Measurements from ENCODE around the gene TJP2. TPM values are rescaled to one million over a fixed set of nuclear protein-coding genes. Genes with fewer than 3 reads are reported as not detected.

Gene TJP2
- total RNA-seq, 2 experiments from 2014 or later: 16.9 to 17.6 TPM

DNA sequence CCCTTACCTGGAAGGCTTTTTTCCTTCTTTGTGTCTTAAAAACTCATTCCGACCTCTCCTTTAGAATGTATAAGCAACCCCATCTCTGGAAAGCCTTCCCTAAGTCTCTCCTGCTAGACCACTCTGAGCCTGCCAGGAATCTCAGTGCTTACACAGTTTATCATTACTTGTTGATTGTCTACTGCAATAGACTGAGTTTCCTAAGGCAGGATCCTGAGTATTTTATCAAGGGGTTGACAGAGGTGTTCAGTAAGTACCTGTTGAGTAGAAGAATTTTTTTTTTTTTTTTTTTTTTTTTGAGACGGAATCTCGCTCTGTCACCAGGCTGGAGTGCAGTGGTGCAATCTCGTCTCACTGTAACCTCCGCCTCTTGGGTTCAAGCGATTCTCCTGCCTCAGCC is 2.6 kb upstream of the TJP2 start:
- Mint-ChIP-seq H3K9me3 (ENCODE audit: low read depth) (no peaks in the 10 kb centered on the region), H3K4me3 (no peak overlapping the region), H3K36me3 (no peaks in the 10 kb centered on the region), H3K27ac (no peak overlapping the region), H3K4me1 (peaks cover 45% of the 10 kb centered on the region), H3K27me3 (peaks cover 32% of the 10 kb centered on the region)
- ATAC-seq (no peak), DNase-seq (no peak)
- CTCF ChIA-PET: no interaction called here

DNA sequence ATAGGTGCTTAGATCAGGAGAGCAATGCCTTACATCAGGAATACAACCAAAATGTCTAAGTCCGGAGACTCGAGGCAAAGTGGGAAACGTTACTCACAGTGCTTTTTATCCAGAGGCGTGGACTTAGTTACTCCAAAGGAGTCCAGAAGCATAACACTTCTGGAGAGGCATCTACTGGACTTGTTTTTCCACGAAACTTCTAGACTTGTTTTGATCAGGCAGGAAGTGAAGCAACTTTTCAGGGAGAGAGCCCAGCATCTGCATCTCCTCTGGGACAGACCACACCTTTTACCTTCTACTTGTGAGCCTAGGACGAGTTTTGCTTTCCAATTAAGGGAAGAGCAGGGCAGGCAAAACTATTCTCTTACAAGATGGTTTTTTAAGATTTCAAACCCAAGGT is 1.2 kb upstream of the TJP2 start:
- H3K27me3 Mint-ChIP-seq: peaks cover 32% of the 10 kb centered on the region
- ATAC-seq: no peak
- H3K4me1 Mint-ChIP-seq: peaks cover 54% of the 10 kb centered on the region
- H3K36me3 Mint-ChIP-seq: peaks cover 2% of the 10 kb centered on the region
- no peaks in the 10 kb centered on the region for H3K9me3 Mint-ChIP-seq (ENCODE audit: low read depth)
- no peak for DNase-seq
- no peak overlapping the region for H3K27ac Mint-ChIP-seq
- CTCF ChIA-PET: no interaction called here
- peak overlapping the region; percentile 79 for H3K4me3 Mint-ChIP-seq

DNA sequence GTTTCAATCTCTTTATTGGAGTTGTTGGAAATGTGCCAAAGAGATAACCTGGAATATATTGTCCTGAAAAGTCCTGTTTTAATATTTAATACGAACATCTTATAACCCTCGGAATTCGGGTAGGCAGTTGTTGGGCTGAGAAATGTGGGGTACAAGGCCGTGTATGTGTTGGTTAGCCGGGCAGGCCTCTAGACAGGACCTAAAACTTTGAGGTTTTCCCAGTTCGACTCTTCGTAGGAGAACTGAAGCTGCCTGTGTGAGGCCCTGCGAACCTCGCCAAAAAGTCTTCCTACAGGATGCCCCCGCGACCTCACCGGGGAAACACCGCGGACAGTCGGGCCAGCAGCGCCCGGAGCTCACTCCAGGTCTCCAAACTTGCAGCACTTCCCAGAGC is 583 bp upstream of the TJP2 start:
- CTCF ChIA-PET: interaction anchor here (2.4 to 2.5 kb wide), 2 partner anchors 19 to 120 kb away, joined by 5 read pairs; no protein-coding TSS in a partner anchor
- H3K4me1 Mint-ChIP-seq: peaks cover 57% of the 10 kb centered on the region
- no peak for DNase-seq
- ATAC-seq: no peak
- H3K36me3 Mint-ChIP-seq: peaks cover 2% of the 10 kb centered on the region
- H3K27ac Mint-ChIP-seq: peak overlapping the region; percentile 42
- peaks cover 32% of the 10 kb centered on the region for H3K27me3 Mint-ChIP-seq
- no peaks in the 10 kb centered on the region for H3K9me3 Mint-ChIP-seq (ENCODE audit: low read depth)
- H3K4me3 Mint-ChIP-seq: peak overlapping the region; percentile 79

DNA sequence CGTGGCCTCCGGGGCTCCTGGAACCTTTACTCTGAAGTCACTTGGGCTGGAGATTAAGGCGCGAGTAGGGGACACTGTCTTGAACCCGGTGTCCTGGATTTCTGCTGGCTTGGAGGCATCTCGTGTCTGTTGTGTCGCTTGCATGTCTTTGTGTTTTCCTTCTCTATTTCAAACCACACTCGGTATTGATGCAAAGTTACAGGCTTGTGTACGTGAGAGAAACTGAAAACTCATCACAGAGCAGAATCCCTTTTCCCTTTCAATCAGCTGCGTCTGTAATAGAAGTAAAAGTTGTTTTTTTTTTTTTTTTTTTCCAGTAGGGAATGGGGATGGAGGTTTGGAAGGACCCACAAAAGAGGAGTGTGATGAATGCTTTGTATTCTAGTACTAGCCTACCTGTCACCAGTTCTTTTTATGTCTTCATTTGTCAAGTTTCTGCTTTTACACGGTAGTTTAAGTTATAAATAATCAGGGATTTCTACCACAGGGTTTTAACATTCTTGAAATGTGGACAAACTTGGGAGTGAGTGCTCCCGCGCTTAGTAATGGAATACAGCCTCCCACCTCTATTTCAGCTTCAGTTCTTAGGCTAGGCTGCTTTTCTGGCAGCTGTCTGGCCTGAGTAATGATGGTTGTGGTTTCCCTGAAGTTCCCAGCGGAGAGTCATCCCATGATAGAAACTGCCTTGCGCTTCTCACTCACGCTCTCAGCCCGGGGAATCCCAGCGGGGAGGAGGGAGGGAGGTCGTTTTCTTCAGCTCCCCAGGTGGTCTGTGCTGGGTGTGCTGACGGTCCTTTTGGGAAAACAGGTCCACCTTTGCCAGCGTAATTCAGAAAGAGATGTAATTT is 763 bp downstream of the TJP2 start:
- H3K4me3 Mint-ChIP-seq: peak overlapping the region; percentile 79
- ATAC-seq: peak; percentile 47
- no peaks in the 10 kb centered on the region for H3K9me3 Mint-ChIP-seq (ENCODE audit: low read depth)
- peaks cover 2% of the 10 kb centered on the region for H3K36me3 Mint-ChIP-seq
- peak overlapping the region; percentile 41 for H3K27ac Mint-ChIP-seq
- CTCF ChIA-PET: interaction anchor here (1.1 to 2.5 kb wide), 4 partner anchors 17 to 130 kb away, joined by 3 to 5 read pairs (median 5); no protein-coding TSS in a partner anchor
- H3K4me1 Mint-ChIP-seq: peaks cover 59% of the 10 kb centered on the region
- H3K27me3 Mint-ChIP-seq: peaks cover 32% of the 10 kb centered on the region
- DNase-seq: peak; percentile 62

DNA sequence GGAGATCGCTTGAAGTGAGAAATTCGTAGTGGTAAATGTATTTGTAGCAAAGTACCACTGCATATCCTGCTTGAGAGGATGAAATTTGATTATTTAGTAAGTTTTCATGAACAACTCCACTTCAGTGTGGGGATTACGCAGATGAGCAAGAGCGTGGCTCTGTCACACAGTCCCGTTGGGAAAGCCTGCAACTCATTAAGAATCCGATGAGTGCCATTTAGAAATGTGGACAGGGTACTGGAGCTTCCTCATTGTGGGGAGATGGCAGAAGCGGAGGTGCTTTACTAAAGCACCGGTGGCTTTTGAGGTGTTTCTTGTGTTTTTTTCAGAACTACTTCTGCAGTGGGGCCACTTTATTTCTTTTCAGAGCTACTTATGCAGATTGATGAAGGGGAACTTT is 1.4 kb downstream of the TJP2 start:
- Mint-ChIP-seq H3K36me3 (peaks cover 2% of the 10 kb centered on the region), H3K4me1 (peaks cover 65% of the 10 kb centered on the region), H3K27ac (no peak overlapping the region), H3K9me3 (ENCODE audit: low read depth) (no peaks in the 10 kb centered on the region), H3K27me3 (peaks cover 32% of the 10 kb centered on the region), H3K4me3 (peak overlapping the region; percentile 79)
- ATAC-seq: no peak
- CTCF ChIA-PET: interaction anchor here (1.1 to 2.5 kb wide), 4 partner anchors 17 to 130 kb away, joined by 3 to 5 read pairs (median 5); no protein-coding TSS in a partner anchor
- DNase-seq: no peak

DNA sequence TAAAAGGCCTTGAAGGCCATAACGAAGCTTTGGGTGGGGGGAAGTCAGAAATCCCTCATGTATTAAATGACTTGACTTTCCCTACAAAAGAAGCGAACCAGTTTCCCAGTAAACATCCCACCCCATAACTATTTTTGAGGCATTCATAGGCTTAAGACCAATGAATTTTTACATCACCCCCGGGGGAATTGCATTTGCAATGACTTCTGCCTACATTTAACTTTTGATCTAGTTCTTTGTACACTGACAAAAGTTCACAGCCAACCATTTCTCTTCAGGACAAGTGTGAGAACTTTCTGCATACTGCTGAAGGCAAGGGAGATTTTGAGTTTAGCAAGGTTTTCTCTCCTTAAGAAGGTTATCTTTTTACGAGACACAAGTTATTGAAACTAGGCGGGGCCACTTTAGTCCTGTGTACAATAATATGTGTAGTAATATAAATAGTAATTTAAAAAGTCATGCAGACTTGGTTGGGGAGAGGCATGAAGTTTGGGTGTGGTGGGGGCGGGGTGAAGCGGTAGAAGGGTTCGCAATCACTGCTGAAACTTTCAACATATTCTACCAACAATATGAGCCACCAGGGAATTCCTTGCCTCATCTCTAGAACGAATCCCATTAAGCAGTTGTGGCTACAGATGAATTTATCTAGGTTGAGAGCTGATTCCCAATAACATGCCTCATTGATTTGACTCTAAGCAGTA is 2.5 kb downstream of the TJP2 start:
- Mint-ChIP-seq H3K27ac (no peak overlapping the region), H3K27me3 (peaks cover 25% of the 10 kb centered on the region), H3K4me1 (peaks cover 74% of the 10 kb centered on the region), H3K4me3 (no peak overlapping the region), H3K36me3 (peaks cover 2% of the 10 kb centered on the region), H3K9me3 (ENCODE audit: low read depth) (no peaks in the 10 kb centered on the region)
- no peak for ATAC-seq
- DNase-seq: no peak
- CTCF ChIA-PET: interaction anchor here (1.0 to 2.9 kb wide), 4 partner anchors 16 to 132 kb away, joined by 3 to 22 read pairs (median 4); no protein-coding TSS in a partner anchor

DNA sequence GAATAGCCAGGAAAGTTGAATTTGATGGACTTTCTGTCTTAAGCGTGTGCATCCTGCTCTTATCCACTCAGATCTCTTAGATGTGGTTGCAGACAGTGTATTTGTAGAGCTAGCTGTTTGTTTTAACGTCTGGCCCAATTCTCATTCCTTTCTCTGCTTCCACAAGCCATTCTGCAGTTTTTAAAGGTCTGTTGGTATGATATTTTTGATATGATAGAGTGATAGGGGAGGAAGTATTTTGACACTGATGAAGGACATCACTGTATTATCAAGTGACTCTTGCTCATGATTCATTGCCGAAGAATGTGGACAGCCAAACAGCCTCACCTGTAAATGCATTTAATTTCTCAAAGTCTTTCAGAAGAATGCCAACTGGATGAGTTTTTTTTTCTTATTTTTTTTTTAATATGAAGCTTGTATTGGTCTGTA is 4.5 kb downstream of the TJP2 start:
- H3K27me3 Mint-ChIP-seq: peaks cover 12% of the 10 kb centered on the region
- H3K9me3 Mint-ChIP-seq (ENCODE audit: low read depth): no peaks in the 10 kb centered on the region
- H3K4me3 Mint-ChIP-seq: no peak overlapping the region
- ATAC-seq: no peak
- DNase-seq: no peak
- no peak overlapping the region for H3K27ac Mint-ChIP-seq
- peaks cover 73% of the 10 kb centered on the region for H3K4me1 Mint-ChIP-seq
- CTCF ChIA-PET: interaction anchor here (1.3 to 3.0 kb wide), 4 partner anchors 9 to 159 kb away, joined by 3 to 22 read pairs (median 8); no protein-coding TSS in a partner anchor
- H3K36me3 Mint-ChIP-seq: peaks cover 4% of the 10 kb centered on the region

DNA sequence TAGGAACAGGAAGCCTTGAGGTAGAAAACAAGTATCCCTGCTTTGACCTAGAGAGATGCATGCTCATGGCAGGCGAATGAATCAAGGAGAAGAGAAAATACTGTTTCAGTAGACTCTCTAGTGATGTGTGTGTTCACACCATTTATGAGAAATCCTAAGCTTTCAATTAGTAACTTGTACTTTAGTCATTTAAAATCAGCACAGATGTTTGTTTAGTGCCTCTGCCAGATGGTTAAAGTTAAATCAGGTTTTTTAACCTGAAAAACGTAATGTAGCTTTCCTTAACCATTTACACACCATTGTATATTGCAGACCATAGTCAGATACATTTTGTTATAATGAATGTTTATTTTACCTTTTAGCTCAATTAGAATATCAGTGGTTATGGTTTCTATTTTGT is 5.0 kb downstream of the TJP2 start:
- peaks cover 72% of the 10 kb centered on the region for H3K4me1 Mint-ChIP-seq
- no peak for ATAC-seq
- CTCF ChIA-PET: interaction anchor here (0.8 to 3.0 kb wide), 5 partner anchors 10 to 160 kb away, joined by 3 to 22 read pairs (median 6); no protein-coding TSS in a partner anchor

DNA sequence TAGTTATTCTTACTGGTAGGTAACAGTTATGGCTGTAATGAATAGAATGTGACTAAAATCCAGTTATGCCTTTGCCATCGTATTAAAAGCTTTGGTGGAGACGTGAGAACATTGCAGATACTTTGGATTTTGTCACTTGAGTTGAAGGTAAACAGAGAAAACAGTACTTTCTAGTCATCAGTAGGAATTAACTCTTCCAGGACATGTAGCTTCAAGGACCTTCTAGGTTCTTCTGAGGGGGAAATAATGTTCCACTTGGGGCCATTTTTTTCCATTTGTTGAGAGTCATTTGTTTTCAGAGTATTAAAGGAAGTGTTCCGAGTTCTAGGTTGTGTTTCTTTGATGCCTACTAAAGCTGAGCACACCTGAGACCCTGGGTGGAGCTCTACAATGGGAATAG is 6.1 kb downstream of the TJP2 start:
- ATAC-seq: peak; percentile 17
- no peak overlapping the region for H3K4me3 Mint-ChIP-seq
- CTCF ChIA-PET: interaction anchor here (0.8 to 3.0 kb wide), 5 partner anchors 10 to 145 kb away, joined by 3 to 24 read pairs (median 7); partner anchors contain the start of gene FXN
- H3K9me3 Mint-ChIP-seq (ENCODE audit: low read depth): no peaks in the 10 kb centered on the region
- no peak for DNase-seq
- peaks cover 62% of the 10 kb centered on the region for H3K4me1 Mint-ChIP-seq
- H3K36me3 Mint-ChIP-seq: peaks cover 5% of the 10 kb centered on the region
- peaks cover 4% of the 10 kb centered on the region for H3K27me3 Mint-ChIP-seq
- peak overlapping the region; percentile 81 for H3K27ac Mint-ChIP-seq

More for the DNA sequence above, 5.0 kb downstream of the TJP2 start:
- Mint-ChIP-seq H3K9me3 (ENCODE audit: low read depth) (no peaks in the 10 kb centered on the region), H3K36me3 (peaks cover 5% of the 10 kb centered on the region), H3K27ac (no peak overlapping the region), H3K27me3 (peaks cover 11% of the 10 kb centered on the region), H3K4me3 (no peak overlapping the region)
- DNase-seq: no peak

DNA sequence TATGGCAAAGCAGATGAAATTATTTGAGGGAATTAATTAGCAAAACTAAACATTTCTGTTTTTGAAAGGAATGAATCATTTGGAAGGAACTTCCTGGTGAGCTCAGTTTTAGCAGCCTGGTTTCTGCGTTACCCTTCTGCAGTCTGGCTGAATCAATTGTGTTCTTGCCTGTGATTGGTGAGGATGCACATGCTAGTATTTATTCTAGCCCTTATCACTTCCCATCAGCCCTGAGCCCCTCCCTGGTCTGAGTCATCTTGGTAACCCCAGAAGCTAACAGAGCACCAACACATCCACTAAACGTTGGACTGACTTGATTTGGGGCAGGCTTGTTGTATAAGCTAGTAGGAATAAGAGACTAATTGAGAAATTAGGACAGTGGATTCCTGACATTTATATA is 6.6 kb downstream of the TJP2 start:
- Mint-ChIP-seq H3K4me3 (peak overlapping the region; percentile 28), H3K36me3 (peaks cover 5% of the 10 kb centered on the region), H3K9me3 (ENCODE audit: low read depth) (no peaks in the 10 kb centered on the region), H3K27me3 (no peaks in the 10 kb centered on the region), H3K27ac (peak overlapping the region; percentile 81), H3K4me1 (peaks cover 58% of the 10 kb centered on the region)
- DNase-seq (peak; percentile 86), ATAC-seq (peak; percentile 99)
- CTCF ChIA-PET: interaction anchor here (0.6 to 3.0 kb wide), 6 partner anchors 10 to 145 kb away, joined by 3 to 24 read pairs (median 7); partner anchors contain the start of gene FXN

DNA sequence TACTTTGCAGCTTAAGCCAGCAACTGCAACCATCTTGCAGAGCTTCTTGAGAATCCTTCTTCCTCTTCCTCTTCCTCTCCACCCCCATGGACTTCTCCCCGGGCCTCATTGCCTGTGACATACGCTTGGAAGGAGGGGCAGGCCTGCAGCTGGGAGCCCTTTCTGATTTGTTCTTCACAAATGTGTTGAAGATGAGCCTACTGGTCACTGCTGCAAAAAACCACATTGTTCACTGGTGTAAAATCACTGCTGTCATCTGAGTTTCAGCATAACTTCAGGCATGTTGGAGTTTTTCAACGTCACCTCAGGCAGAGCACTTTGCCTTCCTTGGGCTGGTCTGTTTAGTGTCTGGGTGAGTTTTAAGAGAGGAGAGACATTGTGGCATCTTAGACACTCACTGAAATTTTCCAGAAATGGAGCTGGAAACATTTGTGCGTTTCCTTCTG is 7.9 kb downstream of the TJP2 start:
- Mint-ChIP-seq H3K27me3 (no peaks in the 10 kb centered on the region), H3K4me3 (no peak overlapping the region), H3K27ac (peak overlapping the region; percentile 30), H3K36me3 (peaks cover 5% of the 10 kb centered on the region), H3K9me3 (ENCODE audit: low read depth) (no peaks in the 10 kb centered on the region), H3K4me1 (peaks cover 52% of the 10 kb centered on the region)
- DNase-seq (no peak), ATAC-seq (no peak)
- CTCF ChIA-PET: interaction anchor here (1.3 to 2.9 kb wide), 2 partner anchors 9 to 11 kb away, joined by 4 to 24 read pairs; no protein-coding TSS in a partner anchor

DNA sequence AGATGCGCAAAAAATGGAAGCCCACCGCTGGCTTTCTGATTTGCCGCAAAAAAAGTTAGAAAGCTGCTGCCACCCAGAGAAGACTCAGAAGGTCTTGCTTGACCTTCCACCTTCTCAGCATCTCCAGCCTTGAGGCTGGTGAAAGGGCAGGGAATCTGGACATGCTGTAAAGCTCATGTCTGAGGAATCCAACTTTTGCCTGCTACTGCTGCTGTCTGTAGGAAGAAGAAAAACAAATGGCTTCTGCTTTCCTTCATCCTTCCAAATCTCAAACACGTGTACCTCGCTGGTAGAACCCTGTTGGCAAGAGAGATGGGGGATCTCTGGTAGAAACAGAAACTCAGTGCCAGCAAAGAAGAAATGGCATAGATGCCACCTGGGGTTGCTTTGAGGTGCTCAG is 10.2 kb downstream of the TJP2 start:
- H3K4me3 Mint-ChIP-seq: no peak overlapping the region
- H3K36me3 Mint-ChIP-seq: peaks cover 5% of the 10 kb centered on the region
- H3K9me3 Mint-ChIP-seq (ENCODE audit: low read depth): no peaks in the 10 kb centered on the region
- H3K27me3 Mint-ChIP-seq: no peaks in the 10 kb centered on the region
- H3K4me1 Mint-ChIP-seq: peaks cover 37% of the 10 kb centered on the region
- H3K27ac Mint-ChIP-seq: no peak overlapping the region
- CTCF ChIA-PET: interaction anchor here (1.0 to 1.8 kb wide), 2 partner anchors 9 to 149 kb away, joined by 4 to 8 read pairs; partner anchors contain the start of gene FXN
- ATAC-seq (no peak), DNase-seq (no peak)
